Measurements from ENCODE around the gene FPR1.

The FPR1 gene

DNA sequence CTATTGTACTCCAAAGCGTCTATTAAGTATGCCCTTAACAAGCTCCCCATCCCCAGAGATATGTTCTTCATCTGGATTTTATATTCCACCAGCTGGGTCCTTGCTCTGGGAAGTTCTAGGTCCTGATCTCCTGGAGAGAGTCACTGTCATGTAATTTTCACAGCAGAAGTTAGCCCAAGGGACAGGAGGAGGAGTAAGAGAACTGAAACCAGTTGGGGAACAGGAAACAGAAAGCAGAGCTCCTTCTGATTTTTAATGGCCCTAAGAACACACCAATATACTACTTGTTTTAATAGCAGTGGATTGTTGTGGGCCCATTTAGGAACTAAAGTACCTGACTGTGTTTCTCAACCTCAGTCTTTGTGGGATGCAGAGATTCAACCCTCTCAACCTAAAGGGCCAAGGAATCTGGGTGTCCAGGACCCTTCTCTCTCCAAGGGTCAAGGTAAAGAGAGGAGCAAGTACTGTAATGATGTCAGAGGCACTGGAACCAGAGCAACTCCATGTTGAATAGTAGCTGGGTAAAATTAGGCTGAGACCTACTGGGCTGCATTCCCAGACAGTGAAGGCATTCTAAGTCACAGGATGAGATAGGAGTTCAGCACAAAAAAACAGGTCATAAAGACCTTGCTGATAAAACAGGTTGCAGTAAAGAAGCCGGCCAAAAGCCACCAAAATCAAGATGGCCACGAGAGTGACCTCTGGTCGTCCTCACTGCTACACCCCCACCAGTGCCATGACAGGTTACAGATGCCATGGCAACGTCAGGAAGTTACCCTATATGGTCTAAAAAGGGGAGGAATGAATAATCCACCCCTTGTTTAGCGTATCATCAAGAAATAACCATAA lies 35.2 kb upstream of the FPR1 start:
- no peak for DNase-seq (ENCODE audit: low read depth)
- no peak overlapping the region for H3K4me3 ChIP-seq (ENCODE audit: low read length)
- TF ChIP-seq, protein P1, sequence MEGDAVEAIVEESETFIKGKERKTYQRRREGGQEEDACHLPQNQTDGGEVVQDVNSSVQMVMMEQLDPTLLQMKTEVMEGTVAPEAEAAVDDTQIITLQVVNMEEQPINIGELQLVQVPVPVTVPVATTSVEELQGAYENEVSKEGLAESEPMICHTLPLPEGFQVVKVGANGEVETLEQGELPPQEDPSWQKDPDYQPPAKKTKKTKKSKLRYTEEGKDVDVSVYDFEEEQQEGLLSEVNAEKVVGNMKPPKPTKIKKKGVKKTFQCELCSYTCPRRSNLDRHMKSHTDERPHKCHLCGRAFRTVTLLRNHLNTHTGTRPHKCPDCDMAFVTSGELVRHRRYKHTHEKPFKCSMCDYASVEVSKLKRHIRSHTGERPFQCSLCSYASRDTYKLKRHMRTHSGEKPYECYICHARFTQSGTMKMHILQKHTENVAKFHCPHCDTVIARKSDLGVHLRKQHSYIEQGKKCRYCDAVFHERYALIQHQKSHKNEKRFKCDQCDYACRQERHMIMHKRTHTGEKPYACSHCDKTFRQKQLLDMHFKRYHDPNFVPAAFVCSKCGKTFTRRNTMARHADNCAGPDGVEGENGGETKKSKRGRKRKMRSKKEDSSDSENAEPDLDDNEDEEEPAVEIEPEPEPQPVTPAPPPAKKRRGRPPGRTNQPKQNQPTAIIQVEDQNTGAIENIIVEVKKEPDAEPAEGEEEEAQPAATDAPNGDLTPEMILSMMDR (conservative IDR thresholded peaks at IDR 0.05; ENCODE audit: low read length): no peak

DNA sequence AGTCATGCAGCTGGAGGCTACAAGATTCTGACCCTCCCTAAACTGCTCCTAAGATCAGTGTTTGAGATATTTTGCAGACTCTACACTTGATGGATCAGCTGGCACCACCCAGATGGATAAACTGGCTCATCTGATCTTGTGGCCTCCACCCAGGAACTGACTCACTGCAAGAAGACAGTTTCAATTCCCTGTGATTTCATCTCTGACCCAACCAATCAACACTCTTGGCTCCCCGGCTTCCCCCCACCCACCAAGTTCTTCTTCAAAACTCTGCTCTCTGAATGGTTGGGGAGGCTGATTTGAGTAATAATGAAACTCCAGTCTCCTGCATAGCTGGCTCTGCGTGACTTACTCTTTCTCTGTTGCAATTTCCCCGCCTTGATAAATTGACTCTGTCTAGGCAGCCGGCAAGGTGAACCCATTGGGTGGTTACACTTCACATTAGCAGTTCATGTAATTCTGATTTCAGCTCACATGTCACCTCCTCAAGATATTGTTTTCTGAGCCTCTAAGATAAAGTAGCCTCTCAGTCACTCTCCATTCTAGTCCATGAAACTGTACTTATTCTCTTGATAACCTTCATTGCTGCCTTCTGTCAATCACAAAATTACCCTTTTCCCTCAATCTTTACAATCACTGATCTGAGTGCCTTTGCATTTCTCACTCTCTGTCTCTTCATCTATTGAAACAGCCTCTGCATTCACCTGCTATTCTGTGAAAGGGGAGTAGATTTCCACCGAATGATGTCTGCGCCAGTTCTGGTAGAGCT lies 33.4 kb upstream of the FPR1 start:
- H3K4me3 ChIP-seq (ENCODE audit: low read length): no peak overlapping the region
- DNase-seq (ENCODE audit: low read depth): peak; percentile 92
- TF ChIP-seq, protein P1 (conservative IDR thresholded peaks at IDR 0.05; ENCODE audit: low read length): no peak

DNA sequence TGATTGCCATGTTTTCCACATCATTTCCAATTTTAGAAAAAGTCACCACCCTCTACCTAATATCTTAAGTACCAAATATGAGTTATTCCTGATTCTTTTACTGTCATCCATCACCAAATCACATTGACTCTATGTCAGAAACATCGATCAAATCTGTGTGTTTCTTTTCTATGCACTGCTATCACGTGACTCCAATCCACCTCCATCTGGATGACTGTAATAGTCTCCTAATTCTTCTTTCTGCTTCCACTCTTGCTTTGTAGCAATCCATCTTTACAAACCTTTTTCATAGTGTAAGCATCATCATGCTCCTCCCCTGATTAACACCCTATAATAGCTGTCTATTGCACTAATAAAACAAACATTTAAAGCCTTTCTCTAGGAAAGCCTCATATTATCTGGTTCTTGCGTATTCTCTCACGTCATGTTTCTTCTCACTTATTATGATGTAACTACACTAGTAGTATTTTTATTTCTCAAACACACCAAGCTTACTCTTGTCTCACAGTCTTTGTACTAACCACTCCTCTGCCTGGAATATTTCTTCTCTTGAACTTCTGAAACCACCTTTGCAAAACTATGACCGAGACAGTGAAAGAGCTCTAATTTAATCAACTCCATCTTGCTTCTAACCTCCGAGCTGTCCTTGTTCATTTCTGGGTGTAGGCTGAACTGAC lies 32.6 kb upstream of the FPR1 start:
- TF ChIP-seq, protein P1 (conservative IDR thresholded peaks at IDR 0.05; ENCODE audit: low read length): no peak
- H3K4me3 ChIP-seq (ENCODE audit: low read length): no peak overlapping the region
- DNase-seq (ENCODE audit: low read depth): no peak

DNA sequence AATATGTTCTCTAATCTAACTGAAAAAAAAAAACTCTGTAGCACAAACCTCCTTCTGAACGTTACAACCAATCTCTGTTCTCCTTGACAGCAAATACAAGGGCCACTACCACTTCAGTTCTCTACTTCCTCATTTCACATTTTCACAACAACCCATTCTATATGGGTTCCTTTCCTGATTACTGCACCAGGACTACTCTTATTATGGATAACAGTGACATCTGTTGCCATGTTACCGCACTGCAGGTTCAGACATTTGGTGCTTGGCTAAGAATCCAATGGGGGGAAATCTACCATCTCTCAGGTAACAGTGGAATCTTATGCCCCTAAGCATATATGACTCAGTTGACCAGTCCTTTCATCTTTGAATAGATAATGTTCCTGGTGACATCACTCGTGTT lies 31.7 kb upstream of the FPR1 start:
- DNase-seq (ENCODE audit: low read depth): peak; percentile 28
- no peak overlapping the region for H3K4me3 ChIP-seq (ENCODE audit: low read length)
- TF ChIP-seq, protein P1 (conservative IDR thresholded peaks at IDR 0.05; ENCODE audit: low read length): peak; percentile 63

DNA sequence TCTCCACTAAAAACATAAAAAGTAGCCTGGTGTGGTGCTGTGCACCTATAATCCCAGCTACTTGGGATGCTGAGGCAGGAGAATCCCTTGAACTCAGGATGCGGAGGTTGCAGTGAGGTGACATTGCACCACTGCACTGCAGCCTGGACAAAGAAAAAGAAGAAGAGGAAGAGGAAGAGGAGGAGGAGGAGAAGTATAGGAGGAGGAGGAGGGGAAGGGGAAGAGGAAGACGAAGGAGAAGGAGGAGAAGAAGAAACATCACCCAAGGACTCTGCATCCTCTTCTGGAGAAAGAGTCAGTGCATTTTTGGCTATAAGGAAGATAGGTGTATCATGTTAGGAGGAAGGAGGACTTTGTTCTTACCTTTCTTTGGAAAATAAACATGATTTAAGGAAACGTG lies 30.3 kb upstream of the FPR1 start:
- H3K4me3 ChIP-seq (ENCODE audit: low read length): no peak overlapping the region
- TF ChIP-seq, protein P1 (conservative IDR thresholded peaks at IDR 0.05; ENCODE audit: low read length): no peak
- DNase-seq (ENCODE audit: low read depth): no peak

DNA sequence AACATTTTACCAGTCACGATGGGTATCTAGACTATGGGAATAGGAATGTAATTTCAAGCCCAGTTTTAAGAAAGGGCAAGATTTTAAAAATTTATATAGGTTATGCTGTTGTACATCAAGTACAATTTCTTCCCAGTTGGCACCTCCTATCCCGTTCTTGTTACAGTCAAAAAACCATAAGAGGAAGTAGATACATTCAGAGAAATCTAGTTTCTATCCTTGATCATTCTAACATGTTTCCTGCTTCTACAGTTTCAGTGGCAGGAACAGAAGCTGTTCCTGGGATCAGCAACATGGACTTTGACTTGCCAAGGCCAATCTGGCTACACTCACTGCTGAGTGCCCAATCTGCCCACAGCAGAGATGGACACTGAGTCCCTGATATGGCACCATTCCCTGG lies 28.6 kb upstream of the FPR1 start:
- TF ChIP-seq, protein P1 (conservative IDR thresholded peaks at IDR 0.05; ENCODE audit: low read length): no peak
- no peak for DNase-seq (ENCODE audit: low read depth)
- no peak overlapping the region for H3K4me3 ChIP-seq (ENCODE audit: low read length)
